Measurements from ENCODE around the gene NR1H2. TPM values are rescaled to one million over a fixed set of nuclear protein-coding genes. Genes with fewer than 3 reads are reported as not detected.

NR1H2 gene
- total and polyA plus RNA-seq, 7 donors = 74.9 to 153 (median 135) TPM

DNA sequence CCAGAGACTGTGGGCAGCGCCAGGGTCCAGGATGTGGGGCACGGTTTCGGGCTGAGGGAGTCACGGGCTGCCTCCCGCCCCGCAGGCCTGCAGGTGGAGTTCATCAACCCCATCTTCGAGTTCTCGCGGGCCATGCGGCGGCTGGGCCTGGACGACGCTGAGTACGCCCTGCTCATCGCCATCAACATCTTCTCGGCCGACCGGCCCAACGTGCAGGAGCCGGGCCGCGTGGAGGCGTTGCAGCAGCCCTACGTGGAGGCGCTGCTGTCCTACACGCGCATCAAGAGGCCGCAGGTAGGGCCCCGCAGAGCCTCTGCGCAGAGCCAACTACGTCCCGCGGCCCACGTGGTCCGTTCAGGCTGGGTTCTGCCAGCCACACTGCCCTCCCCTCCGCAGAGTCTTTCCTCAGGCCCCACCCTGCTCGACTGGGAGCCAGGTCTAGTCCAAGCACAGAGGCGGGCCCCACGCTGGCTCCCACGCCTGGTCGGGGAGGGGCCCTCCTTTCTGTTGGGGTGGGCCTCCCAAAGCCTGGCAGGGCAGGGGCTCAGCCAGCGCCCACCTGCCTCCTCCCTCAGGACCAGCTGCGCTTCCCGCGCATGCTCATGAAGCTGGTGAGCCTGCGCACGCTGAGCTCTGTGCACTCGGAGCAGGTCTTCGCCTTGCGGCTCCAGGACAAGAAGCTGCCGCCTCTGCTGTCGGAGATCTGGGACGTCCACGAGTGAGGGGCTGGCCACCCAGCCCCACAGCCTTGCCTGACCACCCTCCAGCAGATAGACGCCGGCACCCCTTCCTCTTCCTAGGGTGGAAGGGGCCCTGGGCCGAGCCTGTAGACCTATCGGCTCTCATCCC lies 5.8 kb downstream of the NR1H2 start:
- peaks cover 8% of the 10 kb centered on the region for H3K4me1 ChIP-seq
- TF ChIP-seq, protein P1, sequence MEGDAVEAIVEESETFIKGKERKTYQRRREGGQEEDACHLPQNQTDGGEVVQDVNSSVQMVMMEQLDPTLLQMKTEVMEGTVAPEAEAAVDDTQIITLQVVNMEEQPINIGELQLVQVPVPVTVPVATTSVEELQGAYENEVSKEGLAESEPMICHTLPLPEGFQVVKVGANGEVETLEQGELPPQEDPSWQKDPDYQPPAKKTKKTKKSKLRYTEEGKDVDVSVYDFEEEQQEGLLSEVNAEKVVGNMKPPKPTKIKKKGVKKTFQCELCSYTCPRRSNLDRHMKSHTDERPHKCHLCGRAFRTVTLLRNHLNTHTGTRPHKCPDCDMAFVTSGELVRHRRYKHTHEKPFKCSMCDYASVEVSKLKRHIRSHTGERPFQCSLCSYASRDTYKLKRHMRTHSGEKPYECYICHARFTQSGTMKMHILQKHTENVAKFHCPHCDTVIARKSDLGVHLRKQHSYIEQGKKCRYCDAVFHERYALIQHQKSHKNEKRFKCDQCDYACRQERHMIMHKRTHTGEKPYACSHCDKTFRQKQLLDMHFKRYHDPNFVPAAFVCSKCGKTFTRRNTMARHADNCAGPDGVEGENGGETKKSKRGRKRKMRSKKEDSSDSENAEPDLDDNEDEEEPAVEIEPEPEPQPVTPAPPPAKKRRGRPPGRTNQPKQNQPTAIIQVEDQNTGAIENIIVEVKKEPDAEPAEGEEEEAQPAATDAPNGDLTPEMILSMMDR (IDR thresholded peaks at IDR 0.05) = no peak
- WGBS, 3 donors = 87 to 92% (median 88%) methylated on average over 52 to 58 of the region's 58 CpGs
- no peak for ATAC-seq
- no peak for DNase-seq
- H3K9me3 ChIP-seq = no peaks in the 10 kb centered on the region
- no peak overlapping the region for H3K27ac ChIP-seq
- H3K4me3 ChIP-seq = no peak overlapping the region
- H3K36me3 ChIP-seq (ENCODE audit: insufficient read depth in 1 of 2, low read depth in 1 of 2) = peaks cover 0 to 60% of the 10 kb centered on the region in 2 donors
- intact Hi-C loops (cut with DNase I) = no loop called here
- no peaks in the 10 kb centered on the region for H3K27me3 ChIP-seq (ENCODE audit: insufficient read depth in 3 of 3, low read length in 2 of 3)

GRCh38 chr19:50383001-50383851 lies 7.0 kb downstream of the NR1H2 start:
- 40 to 51% (median 46%) methylated on average over 21 of the region's 21 CpGs for WGBS, 3 donors
- Histone ChIP-seq H3K9me3 (no peaks in the 10 kb centered on the region), H3K4me1 (peaks cover 8% of the 10 kb centered on the region), H3K27ac (peak overlapping the region; percentile 79), H3K36me3 (ENCODE audit: insufficient read depth in 1 of 2, low read depth in 1 of 2) (peaks cover 0 to 49% of the 10 kb centered on the region in 2 donors), H3K27me3 (ENCODE audit: insufficient read depth in 3 of 3, low read length in 2 of 3) (no peaks in the 10 kb centered on the region), H3K4me3 (peak overlapping the region; percentile 74)
- ATAC-seq (peak in 2 of 4 donors; percentile 0 to 4), DNase-seq (no peak)
- intact Hi-C loops (cut with DNase I) = no loop called here
- TF ChIP-seq, protein P1 (IDR thresholded peaks at IDR 0.05) = no peak

DNA sequence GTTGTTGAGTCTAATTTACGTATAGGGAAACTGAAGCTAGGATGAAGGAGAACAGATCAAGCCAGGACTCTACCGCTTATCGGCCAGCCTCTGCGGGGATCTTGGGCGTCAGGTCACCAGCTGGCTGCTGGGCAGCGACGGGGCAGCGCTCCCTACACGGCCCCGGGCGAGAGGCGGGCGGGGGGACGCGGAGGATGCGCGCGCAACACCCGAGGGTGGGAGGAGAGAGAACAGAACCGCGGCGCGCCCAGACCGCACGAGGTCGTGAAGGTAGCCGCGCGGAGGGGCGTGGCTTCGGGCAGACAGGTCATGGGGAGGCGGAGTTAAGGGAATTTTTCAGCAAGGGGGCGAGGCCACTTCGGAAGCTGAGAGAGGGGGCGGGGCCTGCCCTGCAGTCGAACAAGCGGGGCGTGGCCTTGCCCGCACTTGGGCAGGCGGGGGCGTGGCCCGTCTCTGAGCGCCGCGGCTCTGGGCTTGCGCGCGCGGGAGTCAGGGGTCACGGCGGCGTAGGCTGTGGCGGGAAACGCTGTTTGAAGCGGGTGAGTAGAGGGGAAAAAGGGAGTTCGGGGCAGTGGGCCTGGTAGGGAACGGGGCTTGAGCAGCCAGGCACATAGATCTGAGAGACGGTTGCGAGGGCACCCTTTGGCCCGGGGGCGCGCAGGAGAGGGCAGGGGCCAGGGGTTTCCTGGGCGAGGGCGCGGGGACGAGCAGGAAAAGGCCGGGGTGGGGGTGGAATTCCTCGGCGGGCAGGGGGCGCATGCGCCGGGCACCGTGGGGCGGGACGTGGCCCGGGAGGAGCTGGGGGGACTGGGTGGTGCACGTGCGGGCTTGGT lies 7.8 kb downstream of the NR1H2 start, which contains the start of gene POLD1:
Gene POLD1 (plus strand): TSS at position 496 of the 833 bp plus-strand sequence. CDS start 14,505 bp downstream, outside the sequence.
- peak; percentile 93 to 97 (median 96) for ATAC-seq
- peak; percentile 98 for DNase-seq
- Histone ChIP-seq H3K36me3 (ENCODE audit: insufficient read depth in 1 of 2, low read depth in 1 of 2) (peaks cover 0 to 41% of the 10 kb centered on the region in 2 donors), H3K27ac (peak within 1 kb of the TSS; percentile 79), H3K4me1 (peaks cover 8% of the 10 kb centered on the region), H3K27me3 (ENCODE audit: insufficient read depth in 3 of 3, low read length in 2 of 3) (no peaks in the 10 kb centered on the region), H3K9me3 (no peaks in the 10 kb centered on the region), H3K4me3 (peak within 1 kb of the TSS; percentile 74)
- WGBS, 3 donors = 0 to 1% (median 0%) methylated on average over 57 to 78 of the region's 78 CpGs
- TF ChIP-seq, protein P1 (IDR thresholded peaks at IDR 0.05) = no peak
- intact Hi-C loops (cut with DNase I) = no loop called here

Data from psoas muscle (tissue), 8 donors.